Measurements from ENCODE around the gene MMP10.

DNA sequence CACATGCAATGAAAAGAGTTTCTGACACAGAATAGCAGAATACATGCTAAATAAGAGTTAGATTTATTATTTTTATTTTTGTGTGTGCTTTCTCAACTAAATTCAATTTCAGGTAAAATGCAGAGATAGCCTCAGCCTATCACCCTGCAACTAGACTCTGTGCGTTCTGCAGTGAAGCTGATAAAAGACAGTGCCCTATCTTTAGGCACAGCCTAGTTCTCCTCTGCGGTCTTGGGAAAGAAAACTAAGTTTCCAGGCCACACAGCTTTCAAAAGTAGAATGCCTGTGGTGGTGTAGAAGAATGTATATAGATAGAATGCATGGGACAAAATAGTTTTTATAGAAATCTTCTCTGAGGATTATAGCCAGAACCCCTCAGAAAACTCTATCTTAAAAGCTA lies 29.5 kb upstream of the MMP10 start:
- TF ChIP-seq, protein P1, sequence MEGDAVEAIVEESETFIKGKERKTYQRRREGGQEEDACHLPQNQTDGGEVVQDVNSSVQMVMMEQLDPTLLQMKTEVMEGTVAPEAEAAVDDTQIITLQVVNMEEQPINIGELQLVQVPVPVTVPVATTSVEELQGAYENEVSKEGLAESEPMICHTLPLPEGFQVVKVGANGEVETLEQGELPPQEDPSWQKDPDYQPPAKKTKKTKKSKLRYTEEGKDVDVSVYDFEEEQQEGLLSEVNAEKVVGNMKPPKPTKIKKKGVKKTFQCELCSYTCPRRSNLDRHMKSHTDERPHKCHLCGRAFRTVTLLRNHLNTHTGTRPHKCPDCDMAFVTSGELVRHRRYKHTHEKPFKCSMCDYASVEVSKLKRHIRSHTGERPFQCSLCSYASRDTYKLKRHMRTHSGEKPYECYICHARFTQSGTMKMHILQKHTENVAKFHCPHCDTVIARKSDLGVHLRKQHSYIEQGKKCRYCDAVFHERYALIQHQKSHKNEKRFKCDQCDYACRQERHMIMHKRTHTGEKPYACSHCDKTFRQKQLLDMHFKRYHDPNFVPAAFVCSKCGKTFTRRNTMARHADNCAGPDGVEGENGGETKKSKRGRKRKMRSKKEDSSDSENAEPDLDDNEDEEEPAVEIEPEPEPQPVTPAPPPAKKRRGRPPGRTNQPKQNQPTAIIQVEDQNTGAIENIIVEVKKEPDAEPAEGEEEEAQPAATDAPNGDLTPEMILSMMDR (IDR thresholded peaks at IDR 0.05; ENCODE audit: poor library complexity, severe bottlenecking) = no peak
- TF ChIP-seq TAF1 (IDR thresholded peaks at IDR 0.05; ENCODE audit: low read depth) = no peak
- TF ChIP-seq, protein P2, sequence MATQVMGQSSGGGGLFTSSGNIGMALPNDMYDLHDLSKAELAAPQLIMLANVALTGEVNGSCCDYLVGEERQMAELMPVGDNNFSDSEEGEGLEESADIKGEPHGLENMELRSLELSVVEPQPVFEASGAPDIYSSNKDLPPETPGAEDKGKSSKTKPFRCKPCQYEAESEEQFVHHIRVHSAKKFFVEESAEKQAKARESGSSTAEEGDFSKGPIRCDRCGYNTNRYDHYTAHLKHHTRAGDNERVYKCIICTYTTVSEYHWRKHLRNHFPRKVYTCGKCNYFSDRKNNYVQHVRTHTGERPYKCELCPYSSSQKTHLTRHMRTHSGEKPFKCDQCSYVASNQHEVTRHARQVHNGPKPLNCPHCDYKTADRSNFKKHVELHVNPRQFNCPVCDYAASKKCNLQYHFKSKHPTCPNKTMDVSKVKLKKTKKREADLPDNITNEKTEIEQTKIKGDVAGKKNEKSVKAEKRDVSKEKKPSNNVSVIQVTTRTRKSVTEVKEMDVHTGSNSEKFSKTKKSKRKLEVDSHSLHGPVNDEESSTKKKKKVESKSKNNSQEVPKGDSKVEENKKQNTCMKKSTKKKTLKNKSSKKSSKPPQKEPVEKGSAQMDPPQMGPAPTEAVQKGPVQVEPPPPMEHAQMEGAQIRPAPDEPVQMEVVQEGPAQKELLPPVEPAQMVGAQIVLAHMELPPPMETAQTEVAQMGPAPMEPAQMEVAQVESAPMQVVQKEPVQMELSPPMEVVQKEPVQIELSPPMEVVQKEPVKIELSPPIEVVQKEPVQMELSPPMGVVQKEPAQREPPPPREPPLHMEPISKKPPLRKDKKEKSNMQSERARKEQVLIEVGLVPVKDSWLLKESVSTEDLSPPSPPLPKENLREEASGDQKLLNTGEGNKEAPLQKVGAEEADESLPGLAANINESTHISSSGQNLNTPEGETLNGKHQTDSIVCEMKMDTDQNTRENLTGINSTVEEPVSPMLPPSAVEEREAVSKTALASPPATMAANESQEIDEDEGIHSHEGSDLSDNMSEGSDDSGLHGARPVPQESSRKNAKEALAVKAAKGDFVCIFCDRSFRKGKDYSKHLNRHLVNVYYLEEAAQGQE (IDR thresholded peaks at IDR 0.05; ENCODE audit: borderline replicate concordance) = no peak
- no peak for TF ChIP-seq POLR2AphosphoS5 (IDR thresholded peaks at IDR 0.05)
- no peak for TF ChIP-seq EZH2 (IDR thresholded peaks at IDR 0.05; ENCODE audit: borderline replicate concordance, insufficient read depth, low read length, poor library complexity, severe bottlenecking)
- TF ChIP-seq RAD21 (conservative IDR thresholded peaks at IDR 0.05) = no peak
- no peak for TF ChIP-seq MXI1 (conservative IDR thresholded peaks at IDR 0.05; ENCODE audit: poor library complexity, severe bottlenecking)
- TF ChIP-seq EP300 (conservative IDR thresholded peaks at IDR 0.05; ENCODE audit: poor library complexity, severe bottlenecking) = no peak
- no peak for TF ChIP-seq SMC3 (conservative IDR thresholded peaks at IDR 0.05; ENCODE audit: poor library complexity)

All from neural cell (in vitro differentiated cells).